ENCODE data around the gene DNAJA1.

DNAJA1 gene

GRCh38 chr9:33032865-33033264 is 7.8 kb downstream of the DNAJA1 start:
- peaks cover 85% of the 10 kb centered on the region for H4K20me1 ChIP-seq (ENCODE audit: insufficient read depth, low read length, poor library complexity, severe bottlenecking)
- peaks cover 42% of the 10 kb centered on the region for H3K4me1 ChIP-seq (ENCODE audit: insufficient read depth, low read length, poor library complexity, severe bottlenecking)
- peak overlapping the region; percentile 18 for H3K9ac ChIP-seq (ENCODE audit: low read depth, low read length, poor library complexity, severe bottlenecking)
- H3K36me3 ChIP-seq (ENCODE audit: insufficient read depth, low read length) = peaks cover 100% of the 10 kb centered on the region
- no peaks in the 10 kb centered on the region for H3K9me2 ChIP-seq (replicated peaks; ENCODE audit: low read depth, low read length)
- TF ChIP-seq CTCF (conservative IDR thresholded peaks at IDR 0.05; ENCODE audit: low read length) = no peak
- no peak for TF ChIP-seq EZH2phosphoT487 (IDR thresholded peaks at IDR 0.05; ENCODE audit: borderline replicate concordance)
- H3K79me2 ChIP-seq (ENCODE audit: insufficient read depth, low read length) = peaks cover 79% of the 10 kb centered on the region
- H3F3A ChIP-seq (ENCODE audit: low read depth) = no peaks in the 10 kb centered on the region
- H2AFZ ChIP-seq (ENCODE audit: low read length) = no peak overlapping the region
- H3K4me2 ChIP-seq (ENCODE audit: low read depth, low read length, poor library complexity, severe bottlenecking) = peak overlapping the region; percentile 89
- H3K4me3 ChIP-seq (ENCODE audit: low read length, poor library complexity, severe bottlenecking) = peak overlapping the region; percentile 39
- H3K27me3 ChIP-seq (ENCODE audit: insufficient read depth, low read length, poor library complexity, severe bottlenecking) = no peaks in the 10 kb centered on the region
- H3K9me3 ChIP-seq (ENCODE audit: insufficient read depth, low read depth, low read length) = no peaks in the 10 kb centered on the region

- Histone ChIP-seq H3K9ac (ENCODE audit: low read depth, low read length, poor library complexity, severe bottlenecking) (no peak overlapping the region), H3K79me2 (ENCODE audit: insufficient read depth, low read length) (peaks cover 12% of the 10 kb centered on the region; the same call in 1 of the 2 replicates), H3K4me2 (ENCODE audit: low read depth, low read length, poor library complexity, severe bottlenecking) (no peak overlapping the region), H3K9me2 (replicated peaks; ENCODE audit: low read depth, low read length) (no peaks in the 10 kb centered on the region), H3K27me3 (ENCODE audit: insufficient read depth, low read length, poor library complexity, severe bottlenecking) (no peaks in the 10 kb centered on the region), H2AFZ (ENCODE audit: low read length) (no peak overlapping the region), H3K4me1 (ENCODE audit: insufficient read depth, low read length, poor library complexity, severe bottlenecking) (no peaks in the 10 kb centered on the region), H3K9me3 (ENCODE audit: insufficient read depth, low read depth, low read length) (no peaks in the 10 kb centered on the region), H4K20me1 (ENCODE audit: insufficient read depth, low read length, poor library complexity, severe bottlenecking) (peaks cover 23% of the 10 kb centered on the region), H3K4me3 (ENCODE audit: low read length, poor library complexity, severe bottlenecking) (no peak overlapping the region), H3F3A (ENCODE audit: low read depth) (peaks cover 9% of the 10 kb centered on the region; the same call in 1 of the 2 replicates), H3K36me3 (ENCODE audit: insufficient read depth, low read length) (peaks cover 50% of the 10 kb centered on the region)
- TF ChIP-seq CTCF (conservative IDR thresholded peaks at IDR 0.05; ENCODE audit: low read length) (no peak), EZH2phosphoT487 (IDR thresholded peaks at IDR 0.05; ENCODE audit: borderline replicate concordance) (no peak)
These were observed 15.8 kb downstream of the DNAJA1 start for GRCh38 chr9:33040792-33041431.

GRCh38 chr9:33041432-33042188 is 16.5 kb downstream of the DNAJA1 start:
- H3F3A ChIP-seq (ENCODE audit: low read depth) = peaks cover 9% of the 10 kb centered on the region; the same call in 1 of the 2 replicates
- H4K20me1 ChIP-seq (ENCODE audit: insufficient read depth, low read length, poor library complexity, severe bottlenecking) = peaks cover 17% of the 10 kb centered on the region

More at GRCh38 chr9:33041432-33042188, 16.5 kb downstream of the DNAJA1 start:
- Histone ChIP-seq H3K27me3 (ENCODE audit: insufficient read depth, low read length, poor library complexity, severe bottlenecking) (no peaks in the 10 kb centered on the region), H3K36me3 (ENCODE audit: insufficient read depth, low read length) (peaks cover 48% of the 10 kb centered on the region), H3K4me3 (ENCODE audit: low read length, poor library complexity, severe bottlenecking) (no peak overlapping the region), H3K79me2 (ENCODE audit: insufficient read depth, low read length) (peaks cover 5% of the 10 kb centered on the region; the same call in 1 of the 2 replicates), H3K4me2 (ENCODE audit: low read depth, low read length, poor library complexity, severe bottlenecking) (no peak overlapping the region), H3K9me2 (replicated peaks; ENCODE audit: low read depth, low read length) (no peaks in the 10 kb centered on the region), H3K9ac (ENCODE audit: low read depth, low read length, poor library complexity, severe bottlenecking) (no peak overlapping the region), H3K9me3 (ENCODE audit: insufficient read depth, low read depth, low read length) (no peaks in the 10 kb centered on the region), H2AFZ (ENCODE audit: low read length) (no peak overlapping the region), H3K4me1 (ENCODE audit: insufficient read depth, low read length, poor library complexity, severe bottlenecking) (no peaks in the 10 kb centered on the region)
- TF ChIP-seq CTCF (conservative IDR thresholded peaks at IDR 0.05; ENCODE audit: low read length) (no peak), EZH2phosphoT487 (IDR thresholded peaks at IDR 0.05; ENCODE audit: borderline replicate concordance) (no peak)

Measured in Loucy (cell line).